ENCODE data around the gene BRAF.

BRAF gene

GRCh38 chr7:140866926-140867325, 57.8 kb downstream of the BRAF start:
- H3K4me3 ChIP-seq (ENCODE audit: low read depth, low read length), result no peak overlapping the region
- no peak for DNase-seq (ENCODE audit: low read depth)
- TF ChIP-seq, protein P1, sequence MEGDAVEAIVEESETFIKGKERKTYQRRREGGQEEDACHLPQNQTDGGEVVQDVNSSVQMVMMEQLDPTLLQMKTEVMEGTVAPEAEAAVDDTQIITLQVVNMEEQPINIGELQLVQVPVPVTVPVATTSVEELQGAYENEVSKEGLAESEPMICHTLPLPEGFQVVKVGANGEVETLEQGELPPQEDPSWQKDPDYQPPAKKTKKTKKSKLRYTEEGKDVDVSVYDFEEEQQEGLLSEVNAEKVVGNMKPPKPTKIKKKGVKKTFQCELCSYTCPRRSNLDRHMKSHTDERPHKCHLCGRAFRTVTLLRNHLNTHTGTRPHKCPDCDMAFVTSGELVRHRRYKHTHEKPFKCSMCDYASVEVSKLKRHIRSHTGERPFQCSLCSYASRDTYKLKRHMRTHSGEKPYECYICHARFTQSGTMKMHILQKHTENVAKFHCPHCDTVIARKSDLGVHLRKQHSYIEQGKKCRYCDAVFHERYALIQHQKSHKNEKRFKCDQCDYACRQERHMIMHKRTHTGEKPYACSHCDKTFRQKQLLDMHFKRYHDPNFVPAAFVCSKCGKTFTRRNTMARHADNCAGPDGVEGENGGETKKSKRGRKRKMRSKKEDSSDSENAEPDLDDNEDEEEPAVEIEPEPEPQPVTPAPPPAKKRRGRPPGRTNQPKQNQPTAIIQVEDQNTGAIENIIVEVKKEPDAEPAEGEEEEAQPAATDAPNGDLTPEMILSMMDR (IDR thresholded peaks at IDR 0.05; ENCODE audit: insufficient read depth, low read depth, low read length, missing control alignments), result no peak

DNA sequence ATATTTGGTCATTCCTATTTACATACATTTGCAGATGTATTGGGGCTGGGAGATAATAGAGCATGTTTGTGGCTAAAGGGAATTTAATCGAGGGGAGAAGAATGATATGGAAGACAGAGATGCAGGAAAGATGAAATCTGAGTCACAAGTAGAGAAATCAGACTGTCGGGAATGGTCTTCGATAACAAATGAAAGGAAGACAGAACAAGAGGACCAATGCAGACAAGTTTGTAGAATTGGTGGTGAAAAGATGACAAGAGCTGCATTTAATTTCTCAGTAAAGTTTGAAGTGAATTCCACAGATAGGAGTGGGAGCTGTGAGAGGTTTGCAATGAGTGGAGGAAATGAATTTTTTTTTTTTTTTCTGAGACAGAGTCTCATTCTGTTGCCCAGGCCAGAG, 60.0 kb downstream of the BRAF start:
- TF ChIP-seq, protein P1 (IDR thresholded peaks at IDR 0.05; ENCODE audit: insufficient read depth, low read depth, low read length, missing control alignments), result no peak
- DNase-seq (ENCODE audit: low read depth), result no peak
- no peak overlapping the region for H3K4me3 ChIP-seq (ENCODE audit: low read depth, low read length)

GRCh38 chr7:140863867-140864266, 60.9 kb downstream of the BRAF start:
- no peak overlapping the region for H3K4me3 ChIP-seq (ENCODE audit: low read depth, low read length)
- TF ChIP-seq, protein P1 (IDR thresholded peaks at IDR 0.05; ENCODE audit: insufficient read depth, low read depth, low read length, missing control alignments), result no peak
- no peak for DNase-seq (ENCODE audit: low read depth)

GRCh38 chr7:140863184-140863583, 61.5 kb downstream of the BRAF start:
- TF ChIP-seq, protein P1 (IDR thresholded peaks at IDR 0.05; ENCODE audit: insufficient read depth, low read depth, low read length, missing control alignments), result no peak
- DNase-seq (ENCODE audit: low read depth), result no peak
- no peak overlapping the region for H3K4me3 ChIP-seq (ENCODE audit: low read depth, low read length)

DNA sequence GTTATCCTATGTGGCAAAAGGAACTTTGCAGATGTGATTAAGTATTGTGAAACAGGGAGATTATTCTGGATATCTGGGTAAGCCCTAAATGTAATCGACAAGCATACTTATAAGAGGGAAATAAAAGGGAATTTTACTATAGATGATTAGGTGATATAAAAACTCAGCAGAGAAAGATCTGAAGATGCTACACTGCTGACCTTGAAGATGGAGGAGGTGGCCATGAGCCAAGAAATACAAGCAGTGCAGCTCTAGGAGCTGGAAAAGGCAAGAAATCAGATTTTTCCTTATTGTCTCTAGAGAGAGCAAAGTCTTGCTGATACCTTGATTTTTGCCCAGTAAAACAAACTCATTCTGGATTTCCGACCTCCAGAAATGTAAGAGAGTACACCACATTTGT, 67.7 kb downstream of the BRAF start:
- TF ChIP-seq, protein P1 (IDR thresholded peaks at IDR 0.05; ENCODE audit: insufficient read depth, low read depth, low read length, missing control alignments), result no peak
- DNase-seq (ENCODE audit: low read depth), result no peak
- no peak overlapping the region for H3K4me3 ChIP-seq (ENCODE audit: low read depth, low read length)

GRCh38 chr7:140841166-140841715, 83.5 kb downstream of the BRAF start:
- no peak overlapping the region for H3K4me3 ChIP-seq (ENCODE audit: low read depth, low read length)
- no peak for DNase-seq (ENCODE audit: low read depth)
- TF ChIP-seq, protein P1 (IDR thresholded peaks at IDR 0.05; ENCODE audit: insufficient read depth, low read depth, low read length, missing control alignments), result no peak

GRCh38 chr7:140831724-140832123, 93.0 kb downstream of the BRAF start:
- TF ChIP-seq, protein P1 (IDR thresholded peaks at IDR 0.05; ENCODE audit: insufficient read depth, low read depth, low read length, missing control alignments), result no peak
- DNase-seq (ENCODE audit: low read depth), result no peak
- H3K4me3 ChIP-seq (ENCODE audit: low read depth, low read length), result no peak overlapping the region

All from GM12865 (cell line).